ENCODE data around the gene TMEM255A.

The TMEM255A gene

DNA sequence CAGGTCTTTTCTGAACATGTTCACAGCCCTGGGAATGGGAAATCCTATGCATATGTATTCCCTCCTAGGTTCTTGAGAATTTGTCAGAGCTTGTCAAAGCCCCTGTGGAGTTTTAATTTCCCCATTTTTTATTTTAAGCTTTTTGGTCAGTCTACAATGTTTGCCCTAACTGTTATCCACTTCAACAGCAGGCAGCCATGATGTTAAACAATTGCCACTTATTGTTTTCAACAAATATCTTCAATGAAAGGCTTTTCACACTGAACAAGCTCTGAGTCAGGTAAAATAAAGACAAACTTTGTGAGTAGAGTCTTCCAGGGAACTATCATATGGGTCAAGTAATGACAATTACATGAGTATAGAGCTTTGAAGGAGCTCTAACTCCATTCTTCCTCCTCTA lies 25.6 kb upstream of the TMEM255A start:
- Histone ChIP-seq H3K36me3 (no peaks in the 10 kb centered on the region), H3K4me1 (no peaks in the 10 kb centered on the region), H3K27ac (no peak overlapping the region), H3K4me3 (no peak overlapping the region), H3K27me3 (no peaks in the 10 kb centered on the region), H3K9me3 (peaks cover 0 to 33% (median 16%) of the 10 kb centered on the region in 3 donors)
- TF ChIP-seq, protein P1, sequence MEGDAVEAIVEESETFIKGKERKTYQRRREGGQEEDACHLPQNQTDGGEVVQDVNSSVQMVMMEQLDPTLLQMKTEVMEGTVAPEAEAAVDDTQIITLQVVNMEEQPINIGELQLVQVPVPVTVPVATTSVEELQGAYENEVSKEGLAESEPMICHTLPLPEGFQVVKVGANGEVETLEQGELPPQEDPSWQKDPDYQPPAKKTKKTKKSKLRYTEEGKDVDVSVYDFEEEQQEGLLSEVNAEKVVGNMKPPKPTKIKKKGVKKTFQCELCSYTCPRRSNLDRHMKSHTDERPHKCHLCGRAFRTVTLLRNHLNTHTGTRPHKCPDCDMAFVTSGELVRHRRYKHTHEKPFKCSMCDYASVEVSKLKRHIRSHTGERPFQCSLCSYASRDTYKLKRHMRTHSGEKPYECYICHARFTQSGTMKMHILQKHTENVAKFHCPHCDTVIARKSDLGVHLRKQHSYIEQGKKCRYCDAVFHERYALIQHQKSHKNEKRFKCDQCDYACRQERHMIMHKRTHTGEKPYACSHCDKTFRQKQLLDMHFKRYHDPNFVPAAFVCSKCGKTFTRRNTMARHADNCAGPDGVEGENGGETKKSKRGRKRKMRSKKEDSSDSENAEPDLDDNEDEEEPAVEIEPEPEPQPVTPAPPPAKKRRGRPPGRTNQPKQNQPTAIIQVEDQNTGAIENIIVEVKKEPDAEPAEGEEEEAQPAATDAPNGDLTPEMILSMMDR (IDR thresholded peaks at IDR 0.05): no peak
- DNase-seq: no peak
- intact Hi-C loops (cut with DNase I; ENCODE audit: low total_unique reads): no loop called here

DNA sequence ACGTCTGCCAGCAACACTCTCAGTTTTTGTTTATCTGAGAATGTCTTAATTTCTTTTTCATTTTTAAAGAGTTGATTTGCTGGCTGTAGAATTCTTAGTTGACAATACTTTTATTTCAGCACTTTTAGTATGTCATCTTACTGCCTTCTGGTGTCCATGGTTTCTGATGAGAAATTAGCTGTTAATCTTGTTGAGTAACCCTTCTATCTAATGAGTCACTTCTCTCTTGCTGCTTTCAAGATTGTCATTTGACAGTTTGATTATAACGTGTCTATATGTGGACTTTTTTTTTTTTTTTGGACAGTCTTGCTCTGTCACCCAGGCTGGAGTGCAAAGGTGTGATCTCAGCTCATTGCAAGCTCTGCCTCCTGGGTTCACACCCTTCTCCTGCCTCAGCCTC lies 24.0 kb upstream of the TMEM255A start:
- DNase-seq: no peak
- TF ChIP-seq, protein P1 (IDR thresholded peaks at IDR 0.05): no peak
- Histone ChIP-seq H3K9me3 (peaks cover 0 to 33% (median 16%) of the 10 kb centered on the region in 3 donors), H3K27ac (no peak overlapping the region), H3K4me1 (no peaks in the 10 kb centered on the region), H3K36me3 (no peaks in the 10 kb centered on the region), H3K27me3 (no peaks in the 10 kb centered on the region), H3K4me3 (no peak overlapping the region)
- intact Hi-C loops (cut with DNase I; ENCODE audit: low total_unique reads): no loop called here

DNA sequence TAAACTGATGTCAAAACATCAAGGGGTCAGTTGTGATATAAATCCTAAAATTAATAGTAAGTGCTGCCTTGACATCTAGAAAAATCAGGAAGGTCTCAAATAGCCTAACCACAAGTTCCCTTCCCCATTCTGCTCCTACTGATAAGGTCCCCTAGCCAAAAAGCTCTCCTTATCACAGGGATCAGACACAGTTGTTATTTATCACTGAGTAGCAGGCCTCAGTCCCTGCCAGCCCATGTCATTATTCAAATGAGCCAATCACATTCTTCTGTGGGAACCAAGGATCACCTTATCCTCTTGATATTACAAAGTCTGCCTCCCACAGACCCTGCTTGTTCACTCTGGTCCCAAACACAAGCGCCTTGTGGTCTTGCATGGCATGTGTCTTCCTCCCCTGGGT lies 23.3 kb upstream of the TMEM255A start:
- DNase-seq: no peak
- Histone ChIP-seq H3K36me3 (no peaks in the 10 kb centered on the region), H3K4me1 (no peaks in the 10 kb centered on the region), H3K27me3 (no peaks in the 10 kb centered on the region), H3K27ac (no peak overlapping the region), H3K4me3 (no peak overlapping the region), H3K9me3 (peaks cover 0 to 30% (median 16%) of the 10 kb centered on the region in 3 donors)
- TF ChIP-seq, protein P1 (IDR thresholded peaks at IDR 0.05): no peak
- intact Hi-C loops (cut with DNase I; ENCODE audit: low total_unique reads): no loop called here

DNA sequence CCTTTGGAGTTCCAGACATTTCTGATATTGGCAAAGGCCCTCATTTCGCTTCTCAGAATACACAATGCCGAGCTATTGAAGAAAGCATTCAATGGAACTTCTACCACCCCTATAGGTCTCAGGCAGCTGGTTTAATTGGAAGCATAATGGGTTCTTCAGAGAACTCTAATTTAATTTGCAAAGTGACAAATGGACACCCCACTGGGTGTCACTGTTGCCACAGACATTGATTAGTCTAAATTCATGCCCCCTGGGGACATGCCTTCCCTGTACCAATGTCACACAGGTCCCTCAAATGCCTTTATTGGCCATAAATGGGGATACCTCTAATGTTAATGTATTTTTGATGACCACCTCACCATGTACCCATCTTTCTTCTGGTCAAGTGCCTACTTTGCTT lies 22.9 kb upstream of the TMEM255A start:
- peaks cover 0 to 27% (median 16%) of the 10 kb centered on the region in 3 donors for H3K9me3 ChIP-seq
- no peak overlapping the region for H3K4me3 ChIP-seq
- H3K27ac ChIP-seq: no peak overlapping the region
- TF ChIP-seq, protein P1 (IDR thresholded peaks at IDR 0.05): no peak
- H3K27me3 ChIP-seq: no peaks in the 10 kb centered on the region
- DNase-seq: no peak
- intact Hi-C loops (cut with DNase I; ENCODE audit: low total_unique reads): no loop called here
- H3K4me1 ChIP-seq: no peaks in the 10 kb centered on the region
- H3K36me3 ChIP-seq: no peaks in the 10 kb centered on the region

DNA sequence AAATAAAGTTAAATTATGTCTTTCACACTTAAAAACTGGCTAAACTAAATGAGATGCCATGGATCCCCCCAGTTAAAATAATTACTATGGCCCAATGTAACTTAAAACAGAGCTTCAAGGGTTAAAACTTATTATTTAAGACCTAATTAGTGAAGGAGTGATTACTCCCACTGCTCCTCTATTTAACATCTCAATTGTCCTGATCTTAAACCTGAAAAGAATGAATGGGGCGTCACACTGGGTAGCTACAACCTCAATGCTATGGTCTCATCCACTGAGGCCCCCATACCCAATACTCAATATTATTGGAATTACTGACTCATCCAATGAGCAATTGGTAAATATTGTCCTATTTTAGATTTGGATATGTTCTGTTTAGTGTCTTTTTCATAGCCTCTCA lies 21.1 kb upstream of the TMEM255A start:
- H3K4me3 ChIP-seq: no peak overlapping the region
- no peaks in the 10 kb centered on the region for H3K4me1 ChIP-seq
- peaks cover 0 to 20% (median 12%) of the 10 kb centered on the region in 3 donors for H3K9me3 ChIP-seq
- TF ChIP-seq, protein P1 (IDR thresholded peaks at IDR 0.05): no peak
- no peak for DNase-seq
- intact Hi-C loops (cut with DNase I; ENCODE audit: low total_unique reads): loop anchor here (2.0 kb wide), 1 partner anchor 58 kb away; no protein-coding TSS in a partner anchor
- no peaks in the 10 kb centered on the region for H3K36me3 ChIP-seq
- H3K27ac ChIP-seq: no peak overlapping the region
- no peaks in the 10 kb centered on the region for H3K27me3 ChIP-seq

DNA sequence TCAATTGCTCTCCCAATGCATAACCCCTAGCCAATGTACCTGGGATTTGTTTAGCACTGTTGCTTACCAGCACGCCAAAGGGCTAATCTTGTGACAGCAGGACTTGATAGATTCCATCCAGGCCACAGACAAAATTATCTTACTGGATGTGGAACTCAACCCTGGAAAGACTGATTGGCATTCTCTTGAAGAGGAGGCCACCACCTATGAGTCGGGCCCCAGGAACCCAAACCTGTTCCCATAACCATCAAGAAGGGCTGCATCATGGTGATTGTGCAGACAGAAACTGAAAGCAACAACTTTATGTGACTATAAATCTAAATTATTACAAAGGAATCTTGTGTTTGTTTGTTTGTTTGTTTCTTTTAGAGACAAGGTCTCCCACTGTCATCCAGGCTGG lies 19.9 kb upstream of the TMEM255A start:
- intact Hi-C loops (cut with DNase I; ENCODE audit: low total_unique reads): no loop called here
- no peaks in the 10 kb centered on the region for H3K4me1 ChIP-seq
- peaks cover 0 to 8% (median 0%) of the 10 kb centered on the region in 3 donors for H3K9me3 ChIP-seq
- H3K27ac ChIP-seq: no peak overlapping the region
- no peaks in the 10 kb centered on the region for H3K27me3 ChIP-seq
- no peaks in the 10 kb centered on the region for H3K36me3 ChIP-seq
- TF ChIP-seq, protein P1 (IDR thresholded peaks at IDR 0.05): no peak
- no peak for DNase-seq
- no peak overlapping the region for H3K4me3 ChIP-seq

All from tibial artery (tissue), 4 donors.